H9 (cell line): ENCODE data around the gene ZNF396. TPM values are rescaled to one million over a fixed set of nuclear protein-coding genes. Genes with fewer than 3 reads are reported as not detected.

Experiments
- DNase-seq: peaks from one replicate; pipeline ENCODE4 v3.0.0-alpha.2; 2017
- H2AFZ ChIP-seq: one replicate; pipeline ENCODE4 v1.6.1; 2013; ENCODE audit warnings: mild to moderate bottlenecking, low read length, control low read depth, moderate library complexity
- H2AK5ac ChIP-seq: 2 replicates; pipeline ENCODE4 v1.6.1; 2013; ENCODE audit warnings: low read length, control low read depth, mixed read lengths; ENCODE audit not compliant: insufficient read length
- H2BK120ac ChIP-seq: one replicate; pipeline ENCODE4 v1.6.1; 2013; ENCODE audit warnings: low read depth, mild to moderate bottlenecking, low read length, control low read depth, inconsistent platforms; ENCODE audit not compliant: poor library complexity, severe bottlenecking
- H2BK12ac ChIP-seq: 2 replicates; pipeline ENCODE4 v1.6.1; 2013; ENCODE audit warnings: low read length, control low read depth, mixed read lengths, low read depth; ENCODE audit not compliant: insufficient read length
- H2BK15ac ChIP-seq: 2 replicates; pipeline ENCODE4 v1.6.1; 2013; ENCODE audit warnings: low read depth, low read length, control low read depth
- H2BK20ac ChIP-seq: one replicate; pipeline ENCODE4 v1.6.1; 2013; ENCODE audit warnings: low read depth, mild to moderate bottlenecking, low read length, control low read depth, inconsistent platforms; ENCODE audit not compliant: poor library complexity, severe bottlenecking
- H2BK5ac ChIP-seq: 2 replicates; pipeline ENCODE4 v1.6.1; 2013; ENCODE audit warnings: low read length, control low read depth, mixed read lengths; ENCODE audit not compliant: insufficient read length
- H3K14ac ChIP-seq: 2 replicates; pipeline ENCODE4 v1.6.1; 2013; ENCODE audit warnings: low read length, control low read depth; ENCODE audit not compliant: insufficient read depth
- H3K18ac ChIP-seq: 2 replicates; pipeline ENCODE4 v1.6.1; 2013; ENCODE audit warnings: low read depth, mild to moderate bottlenecking, mixed read lengths, low read length, control low read depth; ENCODE audit not compliant: insufficient read length
- H3K23ac ChIP-seq: 2 replicates; pipeline ENCODE4 v1.6.1; 2013; ENCODE audit warnings: low read length, control low read depth, mixed read lengths, low read depth; ENCODE audit not compliant: insufficient read length
- H3K23me2 ChIP-seq: 2 replicates; pipeline ENCODE4 v1.6.1; 2013; ENCODE audit warnings: low read depth, mild to moderate bottlenecking, mixed read lengths, low read length, control low read depth; ENCODE audit not compliant: insufficient read length, poor library complexity, severe bottlenecking
- H3K27ac ChIP-seq: 2 replicates; pipeline ENCODE4 v1.5.1; 2013; ENCODE audit warnings: low read length, control low read depth, mixed read lengths, low read depth; ENCODE audit not compliant: insufficient read length
- H3K27me3 ChIP-seq: 2 replicates; pipeline ENCODE4 v1.6.1; 2013; ENCODE audit warnings: low read length, control low read depth, inconsistent platforms; ENCODE audit not compliant: insufficient read depth
- H3K4ac ChIP-seq: 2 replicates; pipeline ENCODE4 v1.6.1; 2013; ENCODE audit warnings: low read depth, mild to moderate bottlenecking, control low read depth, inconsistent platforms, low read length, moderate library complexity
- H3K4me1 ChIP-seq: 2 replicates; pipeline ENCODE4 v1.6.1; 2013; ENCODE audit warnings: low read length, control low read depth, inconsistent platforms; ENCODE audit not compliant: insufficient read depth
- H3K4me2 ChIP-seq: 2 replicates; pipeline ENCODE4 v1.6.1; 2013; ENCODE audit warnings: low read length, control low read depth, mixed read lengths; ENCODE audit not compliant: insufficient read length, insufficient read depth
- H3K56ac ChIP-seq: 2 replicates; pipeline ENCODE4 v1.6.1; 2013; ENCODE audit warnings: low read depth, mild to moderate bottlenecking, mixed read lengths, low read length, control low read depth; ENCODE audit not compliant: insufficient read length
- H3K79me1 ChIP-seq: 2 replicates; pipeline ENCODE4 v1.6.1; 2013; ENCODE audit warnings: low read depth, mild to moderate bottlenecking, moderate library complexity, low read length, control low read depth, inconsistent platforms; ENCODE audit not compliant: insufficient read depth, poor library complexity, severe bottlenecking
- H3K79me2 ChIP-seq: 2 replicates; pipeline ENCODE4 v1.6.1; 2013; ENCODE audit warnings: low read length, control low read depth, inconsistent platforms; ENCODE audit not compliant: insufficient read depth
- H3K9ac ChIP-seq: 2 replicates; pipeline ENCODE4 v1.6.1; 2013; ENCODE audit warnings: low read length, control low read depth, mixed read lengths; ENCODE audit not compliant: insufficient read length; ENCODE audit errors: extremely low read depth
- H3K9me3 ChIP-seq: one replicate; pipeline ENCODE4 v1.6.1; 2013; ENCODE audit warnings: low read depth, low read length, inconsistent platforms; ENCODE audit not compliant: control insufficient read depth
- H3T11ph ChIP-seq: one replicate; pipeline ENCODE4 v1.6.1; 2013; ENCODE audit warnings: mild to moderate bottlenecking, low read length, control low read depth, inconsistent platforms
- H4K20me1 ChIP-seq: one replicate; pipeline ENCODE4 v1.6.1; 2013; ENCODE audit not compliant: control insufficient read depth, insufficient read length, insufficient read depth
- H4K5ac ChIP-seq: 2 replicates; pipeline ENCODE4 v1.6.1; 2013; ENCODE audit warnings: low read depth, mild to moderate bottlenecking, mixed read lengths, low read length, control low read depth; ENCODE audit not compliant: insufficient read length
- H4K8ac ChIP-seq: replicated peaks from 2 replicates; pipeline ENCODE4 v1.6.1; 2013; ENCODE audit warnings: low read length, control low read depth, mixed read lengths, low read depth; ENCODE audit not compliant: insufficient read length
- H4K91ac ChIP-seq: 2 replicates; pipeline ENCODE4 v1.6.1; 2013; ENCODE audit warnings: low read depth, mild to moderate bottlenecking, moderate library complexity, mixed read lengths, low read length, control low read depth; ENCODE audit not compliant: insufficient read length
- H3K27ac Mint-ChIP-seq, 3 experiments: 2 replicates in 2 of 3; 3 replicates in 1 of 3; pipeline ENCODE4 v1.8.0; 2020 to 2021; ENCODE audit warnings: mixed read lengths in 3 of 3, mild to moderate bottlenecking in 1 of 3, moderate library complexity in 1 of 3
- H3K27me3 Mint-ChIP-seq: 2 replicates; pipeline ENCODE4 v1.8.0; 2021; ENCODE audit warnings: low read depth, mild to moderate bottlenecking, moderate library complexity, mixed read lengths
- H3K36me3 Mint-ChIP-seq, 3 experiments: 2 replicates in 2 of 3; 3 replicates in 1 of 3; pipeline ENCODE4 v1.8.0; 2020 to 2021; ENCODE audit warnings: low read depth in 3 of 3, mixed read lengths in 3 of 3; ENCODE audit not compliant: insufficient read depth in 1 of 3
- H3K4me1 Mint-ChIP-seq, 2 experiments: 2 replicates each; pipeline ENCODE4 v1.8.0; 2020; ENCODE audit warnings: mixed read lengths in 2 of 2
- H3K4me3 Mint-ChIP-seq, 2 experiments: 2 replicates in 1 of 2; 3 replicates in 1 of 2; pipeline ENCODE4 v1.8.0; 2020 to 2021; ENCODE audit warnings: mild to moderate bottlenecking in 2 of 2, mixed read lengths in 2 of 2, moderate library complexity in 1 of 2
- H3K9me3 Mint-ChIP-seq, 2 experiments: 2 replicates in 1 of 2; 3 replicates in 1 of 2; pipeline ENCODE4 v1.8.0; 2020; ENCODE audit warnings: mild to moderate bottlenecking in 2 of 2, mixed read lengths in 2 of 2, moderate library complexity in 1 of 2
- CTCF ChIP-seq: fragments of 200-600 bp; sonication (generic); conservative IDR thresholded peaks from 3 replicates; pipeline ENCODE4 v1.8.0; 2021; ENCODE audit warnings: antibody characterized with exemption, mild to moderate bottlenecking
- WGBS: extraction: QIAGEN DNeasy Blood & Tissue Kit; methylation state at CpG from one replicate; pipeline ENCODE4 v1.1.7; 2013; ENCODE audit warnings: missing lambda C conversion rate, low lambda C conversion rate, mixed read lengths; ENCODE audit not compliant: insufficient read length; ENCODE audit errors: extremely low coverage; 5-methylcytosine and 5-hydroxymethylcytosine counted together
- total RNA-seq: library from RNA; stranded (reverse); gene quantifications from 2 replicates; pipeline ENCODE4 v1.2.1, GENCODE V29; 2021

Gene ZNF396
- total RNA-seq, 1 experiment from 2014 or later: 1.2 TPM

- no peak overlapping the region for H3K27ac ChIP-seq
- no peak overlapping the region for H2BK5ac ChIP-seq
- no peak for TF ChIP-seq CTCF
- H3K4me1 ChIP-seq: no peaks in the 10 kb centered on the region; the same call in 1 of the 2 replicates
- no peak overlapping the region for H2BK120ac ChIP-seq
- H2BK12ac ChIP-seq: no peak overlapping the region
- H3K36me3 Mint-ChIP-seq: peaks cover 2 to 5% (median 4%) of the 10 kb centered on the region in 3 experiments; a peak in 4 of 7 replicates
- peaks cover 13 to 19% of the 10 kb centered on the region in 2 experiments for H3K4me1 Mint-ChIP-seq
- no peak overlapping the region for H3K23ac ChIP-seq
- H3K56ac ChIP-seq: no peak overlapping the region
- DNase-seq: no peak
- no peak overlapping the region for H3K4me3 Mint-ChIP-seq
- H4K20me1 ChIP-seq: no peaks in the 10 kb centered on the region
- H2BK20ac ChIP-seq: no peak overlapping the region
- H3K18ac ChIP-seq: no peak overlapping the region
- no peak overlapping the region for H3K4me2 ChIP-seq
- H3K27ac Mint-ChIP-seq: no peak overlapping the region
- no peak overlapping the region for H4K5ac ChIP-seq
- no peaks in the 10 kb centered on the region for H3K9me3 ChIP-seq
- no peak overlapping the region for H3K9ac ChIP-seq
- no peaks in the 10 kb centered on the region for H3K79me2 ChIP-seq
- H3K14ac ChIP-seq: no peak overlapping the region
- no CpG with 5 or more reads among the region's 2 CpGs for WGBS
- no peak overlapping the region for H4K91ac ChIP-seq
- H3K23me2 ChIP-seq: peaks cover 4% of the 10 kb centered on the region
- no peak overlapping the region for H2AFZ ChIP-seq
- no peak overlapping the region for H3K4ac ChIP-seq
- H2AK5ac ChIP-seq: no peak overlapping the region
- H3K27me3 ChIP-seq: no peaks in the 10 kb centered on the region
- H3K27me3 Mint-ChIP-seq: peaks cover 23% of the 10 kb centered on the region
- no peaks in the 10 kb centered on the region for H3K79me1 ChIP-seq
- H3T11ph ChIP-seq: no peak overlapping the region
- H4K8ac ChIP-seq: no peak overlapping the region
- peaks cover 9% of the 10 kb centered on the region in 2 experiments; a peak in 3 of 5 replicates for H3K9me3 Mint-ChIP-seq
- no peak overlapping the region for H2BK15ac ChIP-seq
Observed at GRCh38 chr18:35379421-35379820, 2.3 kb upstream of the ZNF396 start.
